ENCODE measurements around the gene CBLC.

CBLC gene

DNA sequence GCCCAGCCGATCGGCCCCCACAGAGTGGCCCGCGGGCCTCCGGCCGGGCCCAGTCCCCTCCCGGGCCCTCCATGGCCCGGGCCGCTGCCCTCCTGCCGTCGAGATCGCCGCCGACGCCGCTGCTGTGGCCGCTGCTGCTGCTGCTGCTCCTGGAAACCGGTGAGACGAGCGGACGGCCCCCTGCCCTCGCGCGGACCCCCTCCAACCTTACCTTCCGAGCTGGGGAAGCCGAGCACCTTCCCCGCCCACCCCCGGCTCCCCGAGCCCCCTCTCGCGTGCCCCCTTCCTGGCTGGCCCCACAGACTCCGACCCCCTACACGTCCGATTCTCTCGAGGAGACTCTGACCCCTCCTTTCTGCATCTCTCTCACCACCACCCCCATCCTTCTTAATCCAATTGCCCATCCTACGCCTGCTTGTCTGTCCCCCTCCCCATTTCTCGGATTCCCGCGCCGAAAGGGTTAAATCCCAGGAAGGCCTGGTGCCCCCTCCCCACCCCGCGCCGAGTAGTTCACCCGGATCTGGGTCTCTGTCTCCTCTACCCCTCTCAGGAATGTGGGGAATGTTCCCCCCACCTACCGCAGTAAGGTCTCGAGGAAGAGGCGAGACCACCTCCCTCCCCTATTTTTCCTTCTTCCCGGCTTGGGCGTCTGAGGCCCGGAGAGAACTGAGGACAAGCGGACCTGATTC, 68.9 kb downstream of the CBLC start:
- peaks cover 25% of the 10 kb centered on the region for H3K4me1 ChIP-seq (ENCODE audit: control insufficient read depth, insufficient read depth, low read length)
- no peaks in the 10 kb centered on the region for H3K9me3 ChIP-seq (ENCODE audit: control insufficient read depth, insufficient read depth, low read depth, low read length)
- CTCF ChIA-PET, result interaction anchor here (0.7 to 1.4 kb wide), 6 partner anchors 39 to 59 kb away, joined by 3 to 6 read pairs (median 4); no protein-coding TSS in a partner anchor
- peaks cover 0 to 4% of the 10 kb centered on the region in 2 experiments; a peak in 1 of 3 replicates for H3K36me3 ChIP-seq (ENCODE audit: control insufficient read depth in 2 of 2, insufficient read depth in 1 of 2, low read length in 2 of 2)
- H3K4me3 ChIP-seq (ENCODE audit: low read depth, low read length), result peak overlapping the region; percentile 85
- peak overlapping the region; percentile 93 for H3K27ac ChIP-seq (ENCODE audit: extremely low read depth, low read depth, low read length)
- POLR2A ChIA-PET, result interaction anchor here (0.8 to 2.2 kb wide), 8 partner anchors 35 to 193 kb away, joined by 3 to 15 read pairs (median 4); partner anchors contain the start of genes BCAM and TOMM40
- TF ChIP-seq ZFP37 (tag by site-specific recombination; IDR thresholded peaks at IDR 0.05) (no peak), SP2 (tag by site-specific recombination; IDR thresholded peaks at IDR 0.05) (no peak), ZNF600 (tag by site-specific recombination; IDR thresholded peaks at IDR 0.05) (0 out of 2 replicates have a peak, but pooled peaks have one; percentile 37), EGR2 (tag by site-specific recombination; IDR thresholded peaks at IDR 0.05; ENCODE audit: low read depth) (peak; percentile 26; the same call in 1 of the 2 replicates), ZNF48 (tag by site-specific recombination; IDR thresholded peaks at IDR 0.05) (no peak), ZNF596 (tag by site-specific recombination; IDR thresholded peaks at IDR 0.05) (no peak), ZNF19 (tag by site-specific recombination; IDR thresholded peaks at IDR 0.05; ENCODE audit: low read depth) (no peak), ZBTB20 (tag by site-specific recombination; IDR thresholded peaks at IDR 0.05) (0 out of 2 replicates have a peak, but pooled peaks have one; percentile 36), ZBTB7A (tag by site-specific recombination; IDR thresholded peaks at IDR 0.05; ENCODE audit: low read depth) (peak; percentile 80; the same call in 1 of the 2 replicates), ZBTB10 (tag by site-specific recombination; IDR thresholded peaks at IDR 0.05) (peak; percentile 35; the same call in 1 of the 2 replicates), PATZ1 (tag by site-specific recombination; IDR thresholded peaks at IDR 0.05) (peak; percentile 57), MYNN (tag by site-specific recombination; IDR thresholded peaks at IDR 0.05; ENCODE audit: borderline replicate concordance) (no peak), GLIS1 (tag by site-specific recombination; IDR thresholded peaks at IDR 0.05) (peak; percentile 26; the same call in 1 of the 2 replicates), KLF16 (tag by site-specific recombination; IDR thresholded peaks at IDR 0.05) (0 out of 2 replicates have a peak, but pooled peaks have one; percentile 32), GLIS2 (tag by site-specific recombination; IDR thresholded peaks at IDR 0.05) (peak; percentile 64), ZFP69B (tag by site-specific recombination; IDR thresholded peaks at IDR 0.05) (0 out of 2 replicates have a peak, but pooled peaks have one; percentile 8), IKZF3 (tag by site-specific recombination; IDR thresholded peaks at IDR 0.05) (peak; percentile 34; the same call in 1 of the 2 replicates), ZFP3 (tag by site-specific recombination; IDR thresholded peaks at IDR 0.05; ENCODE audit: low read depth) (no peak)
- TF ChIP-seq, protein P1, sequence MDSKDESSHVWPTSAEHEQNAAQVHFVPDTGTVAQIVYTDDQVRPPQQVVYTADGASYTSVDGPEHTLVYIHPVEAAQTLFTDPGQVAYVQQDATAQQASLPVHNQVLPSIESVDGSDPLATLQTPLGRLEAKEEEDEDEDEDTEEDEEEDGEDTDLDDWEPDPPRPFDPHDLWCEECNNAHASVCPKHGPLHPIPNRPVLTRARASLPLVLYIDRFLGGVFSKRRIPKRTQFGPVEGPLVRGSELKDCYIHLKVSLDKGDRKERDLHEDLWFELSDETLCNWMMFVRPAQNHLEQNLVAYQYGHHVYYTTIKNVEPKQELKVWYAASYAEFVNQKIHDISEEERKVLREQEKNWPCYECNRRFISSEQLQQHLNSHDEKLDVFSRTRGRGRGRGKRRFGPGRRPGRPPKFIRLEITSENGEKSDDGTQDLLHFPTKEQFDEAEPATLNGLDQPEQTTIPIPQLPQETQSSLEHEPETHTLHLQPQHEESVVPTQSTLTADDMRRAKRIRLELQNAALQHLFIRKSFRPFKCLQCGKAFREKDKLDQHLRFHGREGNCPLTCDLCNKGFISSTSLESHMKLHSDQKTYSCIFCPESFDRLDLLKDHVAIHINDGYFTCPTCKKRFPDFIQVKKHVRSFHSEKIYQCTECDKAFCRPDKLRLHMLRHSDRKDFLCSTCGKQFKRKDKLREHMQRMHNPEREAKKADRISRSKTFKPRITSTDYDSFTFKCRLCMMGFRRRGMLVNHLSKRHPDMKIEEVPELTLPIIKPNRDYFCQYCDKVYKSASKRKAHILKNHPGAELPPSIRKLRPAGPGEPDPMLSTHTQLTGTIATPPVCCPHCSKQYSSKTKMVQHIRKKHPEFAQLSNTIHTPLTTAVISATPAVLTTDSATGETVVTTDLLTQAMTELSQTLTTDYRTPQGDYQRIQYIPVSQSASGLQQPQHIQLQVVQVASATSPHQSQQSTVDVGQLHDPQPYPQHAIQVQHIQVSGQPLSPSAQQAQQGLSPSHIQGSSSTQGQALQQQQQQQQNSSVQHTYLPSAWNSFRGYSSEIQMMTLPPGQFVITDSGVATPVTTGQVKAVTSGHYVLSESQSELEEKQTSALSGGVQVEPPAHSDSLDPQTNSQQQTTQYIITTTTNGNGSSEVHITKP (tag by site-specific recombination; IDR thresholded peaks at IDR 0.05), result peak; percentile 58
- TF ChIP-seq, protein P2, sequence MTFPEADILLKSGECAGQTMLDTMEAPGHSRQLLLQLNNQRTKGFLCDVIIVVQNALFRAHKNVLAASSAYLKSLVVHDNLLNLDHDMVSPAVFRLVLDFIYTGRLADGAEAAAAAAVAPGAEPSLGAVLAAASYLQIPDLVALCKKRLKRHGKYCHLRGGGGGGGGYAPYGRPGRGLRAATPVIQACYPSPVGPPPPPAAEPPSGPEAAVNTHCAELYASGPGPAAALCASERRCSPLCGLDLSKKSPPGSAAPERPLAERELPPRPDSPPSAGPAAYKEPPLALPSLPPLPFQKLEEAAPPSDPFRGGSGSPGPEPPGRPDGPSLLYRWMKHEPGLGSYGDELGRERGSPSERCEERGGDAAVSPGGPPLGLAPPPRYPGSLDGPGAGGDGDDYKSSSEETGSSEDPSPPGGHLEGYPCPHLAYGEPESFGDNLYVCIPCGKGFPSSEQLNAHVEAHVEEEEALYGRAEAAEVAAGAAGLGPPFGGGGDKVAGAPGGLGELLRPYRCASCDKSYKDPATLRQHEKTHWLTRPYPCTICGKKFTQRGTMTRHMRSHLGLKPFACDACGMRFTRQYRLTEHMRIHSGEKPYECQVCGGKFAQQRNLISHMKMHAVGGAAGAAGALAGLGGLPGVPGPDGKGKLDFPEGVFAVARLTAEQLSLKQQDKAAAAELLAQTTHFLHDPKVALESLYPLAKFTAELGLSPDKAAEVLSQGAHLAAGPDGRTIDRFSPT (tag by site-specific recombination; IDR thresholded peaks at IDR 0.05), result no peak
- TF ChIP-seq, protein P3, sequence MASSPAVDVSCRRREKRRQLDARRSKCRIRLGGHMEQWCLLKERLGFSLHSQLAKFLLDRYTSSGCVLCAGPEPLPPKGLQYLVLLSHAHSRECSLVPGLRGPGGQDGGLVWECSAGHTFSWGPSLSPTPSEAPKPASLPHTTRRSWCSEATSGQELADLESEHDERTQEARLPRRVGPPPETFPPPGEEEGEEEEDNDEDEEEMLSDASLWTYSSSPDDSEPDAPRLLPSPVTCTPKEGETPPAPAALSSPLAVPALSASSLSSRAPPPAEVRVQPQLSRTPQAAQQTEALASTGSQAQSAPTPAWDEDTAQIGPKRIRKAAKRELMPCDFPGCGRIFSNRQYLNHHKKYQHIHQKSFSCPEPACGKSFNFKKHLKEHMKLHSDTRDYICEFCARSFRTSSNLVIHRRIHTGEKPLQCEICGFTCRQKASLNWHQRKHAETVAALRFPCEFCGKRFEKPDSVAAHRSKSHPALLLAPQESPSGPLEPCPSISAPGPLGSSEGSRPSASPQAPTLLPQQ (tag by site-specific recombination; IDR thresholded peaks at IDR 0.05), result peak; percentile 34; the same call in 1 of the 2 replicates
- TF ChIP-seq, protein P4, sequence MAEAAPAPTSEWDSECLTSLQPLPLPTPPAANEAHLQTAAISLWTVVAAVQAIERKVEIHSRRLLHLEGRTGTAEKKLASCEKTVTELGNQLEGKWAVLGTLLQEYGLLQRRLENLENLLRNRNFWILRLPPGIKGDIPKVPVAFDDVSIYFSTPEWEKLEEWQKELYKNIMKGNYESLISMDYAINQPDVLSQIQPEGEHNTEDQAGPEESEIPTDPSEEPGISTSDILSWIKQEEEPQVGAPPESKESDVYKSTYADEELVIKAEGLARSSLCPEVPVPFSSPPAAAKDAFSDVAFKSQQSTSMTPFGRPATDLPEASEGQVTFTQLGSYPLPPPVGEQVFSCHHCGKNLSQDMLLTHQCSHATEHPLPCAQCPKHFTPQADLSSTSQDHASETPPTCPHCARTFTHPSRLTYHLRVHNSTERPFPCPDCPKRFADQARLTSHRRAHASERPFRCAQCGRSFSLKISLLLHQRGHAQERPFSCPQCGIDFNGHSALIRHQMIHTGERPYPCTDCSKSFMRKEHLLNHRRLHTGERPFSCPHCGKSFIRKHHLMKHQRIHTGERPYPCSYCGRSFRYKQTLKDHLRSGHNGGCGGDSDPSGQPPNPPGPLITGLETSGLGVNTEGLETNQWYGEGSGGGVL (tag by site-specific recombination; IDR thresholded peaks at IDR 0.05), result peak; percentile 88
